HepG2 (cell line): Measurements from ENCODE around the gene IGSF21.

ENCODE experiments used
- CBFB ChIP-seq: sonication (generic); formaldehyde crosslinking; IDR thresholded peaks from 2 replicates; pipeline ENCODE4 v1.4.0; 2020; ENCODE audit warnings: missing genetic modification reagents
- CHD2 ChIP-seq: IDR thresholded peaks from 2 replicates; pipeline ENCODE4 v1.6.1; 2011; ENCODE audit warnings: low read depth, low read length, improper control_type of control experiment
- HDAC6 ChIP-seq: fragments of 200-600 bp; sonication (generic); IDR thresholded peaks from 2 replicates; pipeline ENCODE4 v1.7.0; 2017; ENCODE audit warnings: mild to moderate bottlenecking, antibody characterized with exemption, low read length, low read depth
- HINFP ChIP-seq: sonication (generic); formaldehyde crosslinking; IDR thresholded peaks from 2 replicates; pipeline ENCODE4 v1.4.0; 2020; ENCODE audit warnings: low read depth, mild to moderate bottlenecking, missing genetic modification reagents
- MAZ ChIP-seq, 2 experiments: sonication (generic) in 1 of 2; formaldehyde crosslinking in 1 of 2; IDR thresholded peaks; 2 replicates each; pipeline versions ENCODE4 v1.5.0 to v1.6.1; 2012 to 2020; ENCODE audit warnings: low read depth in 2 of 2, mild to moderate bottlenecking in 2 of 2, borderline replicate concordance in 1 of 2, improper control_type of control experiment in 1 of 2, low read length in 1 of 2, missing genetic modification reagents in 1 of 2, moderate library complexity in 1 of 2
- ZNF576 ChIP-seq: sonication (generic); formaldehyde crosslinking; IDR thresholded peaks from 2 replicates; pipeline ENCODE4 v1.4.0; 2020; ENCODE audit warnings: mild to moderate bottlenecking, missing genetic modification reagents
- TF ChIP-seq, protein P1 (sequence below), 2 experiments: sonication (generic) in 1 of 2; formaldehyde crosslinking in 1 of 2; IDR thresholded peaks; 2 replicates each; pipeline versions ENCODE4 v1.5.1 to v1.6.1; 2011 to 2020; ENCODE audit warnings: borderline replicate concordance in 1 of 2, low read depth in 1 of 2, low read length in 1 of 2, mild to moderate bottlenecking in 1 of 2, missing genetic modification reagents in 1 of 2, moderate library complexity in 1 of 2

DNA sequence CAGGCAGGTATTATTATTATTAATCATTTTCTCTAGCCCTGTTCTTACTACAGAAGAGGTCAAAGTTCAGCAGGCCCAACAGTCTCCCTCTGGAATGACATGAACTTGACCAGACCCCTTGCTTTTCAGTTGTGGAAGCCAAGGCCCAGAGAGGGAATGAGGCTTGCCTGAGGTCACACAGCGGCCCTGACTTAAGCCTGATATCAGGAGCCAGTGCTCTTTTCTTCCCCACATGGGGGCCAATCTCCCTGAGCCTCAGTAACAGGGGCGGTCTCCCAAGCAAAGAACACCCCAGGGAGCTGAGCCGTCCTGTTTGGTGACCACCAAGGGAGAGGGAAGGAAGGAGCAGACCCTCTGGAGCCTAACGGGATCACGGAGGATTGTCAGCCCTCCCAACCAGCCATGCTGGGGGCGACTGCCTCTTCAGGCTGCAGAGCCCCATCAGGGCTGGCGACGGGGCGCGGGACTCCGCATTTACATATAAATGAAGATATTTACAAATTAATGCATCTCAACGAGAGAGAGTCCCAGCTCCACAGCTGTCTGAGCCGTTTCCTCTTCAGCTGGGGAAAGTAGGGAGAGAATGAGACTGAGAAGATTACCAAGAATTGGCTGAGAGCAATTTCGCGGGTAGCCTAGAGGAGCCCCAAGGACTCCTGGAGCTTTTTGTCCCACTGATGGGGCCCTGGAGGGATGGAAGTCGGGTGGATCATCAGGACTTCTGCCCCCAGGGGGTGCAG, 187.0 kb downstream of the IGSF21 start:
- TF ChIP-seq HDAC6 (no peak), MAZ (IDR thresholded peaks at IDR 0.05; ENCODE audit: borderline replicate concordance, low read depth, low read length) (no peak), MAZ (CRISPR knock-in tag; IDR thresholded peaks at IDR 0.05; ENCODE audit: low read depth) (no peak), CBFB (CRISPR knock-in tag) (no peak), CHD2 (no peak), HINFP (CRISPR knock-in tag) (no peak), ZNF576 (CRISPR knock-in tag) (no peak)
- TF ChIP-seq, protein P1, sequence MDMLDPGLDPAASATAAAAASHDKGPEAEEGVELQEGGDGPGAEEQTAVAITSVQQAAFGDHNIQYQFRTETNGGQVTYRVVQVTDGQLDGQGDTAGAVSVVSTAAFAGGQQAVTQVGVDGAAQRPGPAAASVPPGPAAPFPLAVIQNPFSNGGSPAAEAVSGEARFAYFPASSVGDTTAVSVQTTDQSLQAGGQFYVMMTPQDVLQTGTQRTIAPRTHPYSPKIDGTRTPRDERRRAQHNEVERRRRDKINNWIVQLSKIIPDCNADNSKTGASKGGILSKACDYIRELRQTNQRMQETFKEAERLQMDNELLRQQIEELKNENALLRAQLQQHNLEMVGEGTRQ (IDR thresholded peaks at IDR 0.05; ENCODE audit: low read depth, low read length): no peak
- TF ChIP-seq, protein P1 (CRISPR knock-in tag; IDR thresholded peaks at IDR 0.05; ENCODE audit: borderline replicate concordance): no peak
